GM19025 (cell line): ENCODE data around the gene EHHADH.
"Not testable (repeated sequence)": the region's sequence is repeated elsewhere in the genome, so short reads cannot be mapped to it uniquely, and the experiment has no call there.

Experiments
- ATAC-seq: cut with Tn5 transposase; IDR thresholded peaks from one replicate; pipeline ENCODE4 v1.9.1; 2021; ENCODE audit warnings: mild to moderate bottlenecking, low read depth, moderate library complexity; ENCODE audit not compliant: unreplicated experiment

Gene EHHADH

DNA sequence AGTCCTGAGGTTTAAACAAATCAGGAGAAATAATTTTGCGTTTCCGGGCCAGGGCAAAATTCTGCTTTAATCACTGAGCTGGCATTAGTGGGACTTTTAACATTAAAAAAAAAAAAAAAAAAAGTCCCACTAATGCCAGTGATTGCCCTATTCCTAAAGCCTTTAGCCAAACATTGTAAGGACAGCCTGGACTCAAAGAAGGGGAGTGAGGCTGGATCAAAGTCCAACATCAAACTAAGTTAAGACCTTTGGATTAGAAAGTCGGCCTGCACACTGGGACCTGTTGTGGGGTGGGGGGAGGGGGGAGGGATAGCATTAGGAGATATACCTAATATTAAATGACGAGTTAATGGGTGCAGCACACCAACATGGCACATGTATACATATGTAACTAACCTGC is 716 bp downstream of the EHHADH start:
- ATAC-seq: not testable (repeated sequence)

DNA sequence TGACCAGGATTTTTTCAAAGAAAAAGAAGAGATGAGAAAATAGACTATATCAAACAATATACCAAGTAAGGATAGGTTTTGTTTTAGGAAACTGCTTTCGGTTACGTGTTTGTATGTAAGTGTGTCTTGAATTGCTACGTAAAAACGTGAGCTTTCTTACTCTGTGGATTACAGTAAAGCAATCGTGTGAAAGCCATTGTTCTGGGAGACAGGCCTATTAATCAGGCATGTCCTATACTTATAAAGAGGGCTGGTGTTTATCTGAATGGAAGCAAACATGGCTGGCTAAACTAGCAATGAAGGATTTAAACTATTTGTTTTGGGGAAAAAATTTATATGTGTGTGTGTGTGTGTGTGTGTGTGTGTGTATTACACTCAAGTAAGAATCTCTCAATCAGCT is 2.6 kb downstream of the EHHADH start:
- ATAC-seq: no peak

DNA sequence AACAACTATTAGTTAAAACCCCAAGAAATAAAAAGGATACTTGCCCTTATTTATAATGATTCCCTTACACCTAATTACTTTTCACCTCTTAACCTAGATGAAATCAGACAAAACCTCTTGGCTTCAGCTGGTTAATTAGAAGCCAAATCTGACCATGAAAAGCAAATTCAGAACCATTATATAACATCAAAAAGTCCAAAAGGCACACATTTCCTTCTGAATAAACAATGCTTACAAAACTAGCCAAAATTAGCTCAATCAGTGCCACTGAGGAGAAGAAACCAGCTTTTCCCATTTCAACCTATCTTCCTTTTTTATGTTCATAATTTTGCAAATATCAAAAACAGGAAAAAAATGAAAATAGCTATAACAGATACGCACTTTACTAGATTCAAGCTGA is 3.2 kb downstream of the EHHADH start:
- no peak for ATAC-seq

DNA sequence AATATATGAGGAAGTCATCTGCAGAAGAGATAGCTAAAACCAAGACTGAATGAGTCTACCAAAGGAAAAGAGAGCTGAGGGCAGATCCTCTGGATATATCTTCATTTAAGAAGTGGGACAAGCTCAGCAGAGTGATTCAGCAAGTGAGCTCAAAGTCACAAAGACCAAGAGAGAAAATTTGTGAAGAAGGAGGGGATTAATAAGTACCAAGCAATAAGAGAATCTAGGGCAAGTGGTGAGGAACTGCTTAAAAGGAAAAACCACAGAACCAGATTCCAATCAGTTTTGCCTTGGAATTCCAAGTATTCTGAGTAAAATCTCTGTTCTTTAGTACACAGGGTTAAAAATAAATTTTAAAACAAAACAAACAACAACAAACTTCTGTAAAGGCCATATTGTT is 3.6 kb downstream of the EHHADH start:
- no peak for ATAC-seq

DNA sequence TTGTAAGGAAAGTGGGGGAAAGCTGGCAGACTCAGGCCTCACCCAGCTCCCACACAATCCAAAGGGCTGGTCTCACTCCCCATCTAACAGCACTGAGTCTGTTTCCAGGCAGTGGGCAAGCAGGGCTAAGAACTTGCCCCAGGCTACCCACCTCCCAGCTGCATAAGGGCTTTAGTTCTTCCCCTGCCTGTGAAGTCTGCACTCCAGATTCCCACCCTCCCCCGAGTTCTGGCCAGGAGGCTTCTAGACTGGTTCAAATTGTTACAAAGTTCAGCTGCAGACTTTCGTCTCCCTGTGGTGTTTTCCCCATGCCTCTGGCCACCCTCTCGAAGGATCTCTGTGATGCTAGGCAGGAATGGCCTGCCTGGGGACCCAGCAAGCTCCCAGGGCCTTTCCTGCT is 11.2 kb downstream of the EHHADH start:
- ATAC-seq: no peak

DNA sequence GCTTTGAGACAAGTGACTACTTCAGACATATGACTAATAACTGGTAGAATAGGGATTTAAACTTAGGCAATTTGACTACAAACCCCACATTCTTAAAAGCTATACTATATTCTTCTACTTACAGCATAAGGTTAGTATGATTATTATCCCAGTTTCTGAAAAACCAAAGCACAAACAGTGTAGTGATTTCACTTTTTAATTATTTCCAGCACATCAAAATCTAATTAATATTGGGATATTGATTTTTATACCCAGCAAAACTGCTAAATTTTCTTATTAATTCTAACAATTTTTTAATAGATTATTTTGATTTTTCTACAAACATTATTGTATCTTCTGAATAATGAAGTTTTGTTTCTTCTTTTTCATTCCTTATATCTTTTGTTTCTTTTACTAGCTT is 16.9 kb downstream of the EHHADH start:
- ATAC-seq: no peak

DNA sequence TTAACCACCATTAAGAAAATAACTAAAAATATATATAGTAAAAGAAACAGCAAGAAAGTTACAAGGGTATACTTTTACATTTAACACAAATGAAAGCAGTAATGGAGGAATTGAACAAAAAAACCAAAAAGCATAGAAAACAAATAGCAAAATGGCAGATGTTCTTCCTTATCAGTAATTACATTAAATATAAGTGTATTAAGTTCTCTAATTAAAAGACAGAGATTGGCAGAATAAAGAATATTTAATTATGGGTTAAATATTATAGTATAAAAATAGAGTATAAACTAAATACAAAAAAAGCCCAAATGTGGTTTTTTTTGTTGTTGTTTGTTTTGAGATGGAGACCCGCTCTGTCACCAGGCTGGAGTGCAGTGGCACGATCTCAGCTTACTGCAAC is 20.5 kb downstream of the EHHADH start:
- ATAC-seq: no peak

DNA sequence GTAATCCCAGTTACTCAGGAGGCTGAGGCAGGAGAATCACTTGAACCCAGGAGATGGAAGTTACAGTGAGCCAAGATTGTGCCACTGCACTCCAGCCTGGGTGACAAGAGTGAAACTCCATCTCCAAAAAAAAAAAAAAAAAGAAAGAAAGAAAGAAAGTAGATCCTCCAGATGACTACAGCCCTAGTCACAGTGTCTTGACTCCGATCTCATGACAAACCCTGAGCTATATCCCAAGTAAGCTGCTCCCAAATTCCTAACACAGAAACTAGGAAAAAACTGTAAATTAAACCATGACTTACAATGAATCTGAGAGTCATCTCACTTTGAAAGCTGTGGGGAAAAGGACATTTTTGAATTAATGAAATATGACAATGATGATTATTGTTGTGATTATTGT is 27.3 kb downstream of the EHHADH start:
- ATAC-seq: not testable (repeated sequence)

DNA sequence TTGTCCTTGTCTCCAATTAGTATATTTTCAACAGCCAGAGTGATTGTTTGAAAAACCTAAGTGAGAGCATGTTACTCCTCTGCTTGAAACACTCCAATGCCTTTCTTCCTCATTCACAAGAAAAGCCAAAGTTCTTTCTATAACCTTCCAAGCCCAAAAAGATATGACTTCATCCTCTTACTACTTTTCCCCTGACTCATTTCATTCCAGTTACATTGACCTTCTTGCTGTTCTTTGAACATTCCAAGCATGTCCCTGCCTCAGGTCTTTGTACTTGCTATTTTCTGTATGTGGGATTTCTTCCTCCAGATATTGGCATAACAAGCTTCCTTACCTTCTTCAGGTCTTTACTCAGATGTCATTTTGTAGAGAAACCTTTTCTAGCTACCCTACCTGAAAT is 28.3 kb downstream of the EHHADH start:
- no peak for ATAC-seq

DNA sequence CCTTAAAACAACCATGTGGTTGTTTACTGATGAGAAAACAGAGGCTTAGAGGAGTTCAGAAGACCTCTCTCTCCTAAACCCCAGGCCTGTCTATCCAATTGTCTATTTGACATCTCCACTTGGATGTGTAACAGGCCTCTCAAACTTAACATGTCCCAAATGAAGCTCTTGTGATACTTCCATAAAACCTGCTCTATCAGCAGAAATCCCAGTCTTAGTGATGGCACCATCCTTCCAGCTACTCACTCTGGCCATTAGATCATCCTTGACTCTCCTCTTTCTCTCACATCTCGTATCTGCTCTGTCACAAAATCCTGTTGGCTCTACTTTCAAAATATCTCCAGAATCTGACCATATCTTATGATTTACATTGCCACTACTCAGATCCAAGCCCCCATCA is 28.8 kb downstream of the EHHADH start:
- no peak for ATAC-seq

DNA sequence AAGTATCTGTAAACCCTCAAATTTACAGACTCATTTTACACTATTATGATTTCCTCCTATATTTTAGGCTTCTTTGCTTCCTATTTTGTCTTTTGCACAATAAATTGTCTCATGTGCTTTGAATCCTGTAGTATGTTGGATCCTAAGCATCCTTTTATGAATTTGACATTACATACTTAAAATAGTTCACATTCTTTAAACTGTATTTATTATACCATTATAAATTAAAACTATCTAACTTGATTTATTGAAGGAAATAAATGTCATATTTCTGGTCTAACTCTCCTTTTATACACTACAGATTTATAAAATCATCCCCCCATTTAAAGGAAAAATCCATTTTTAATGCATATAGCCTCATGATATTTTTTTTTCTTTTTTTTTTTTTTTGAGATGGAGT is 32.6 kb downstream of the EHHADH start:
- no peak for ATAC-seq

DNA sequence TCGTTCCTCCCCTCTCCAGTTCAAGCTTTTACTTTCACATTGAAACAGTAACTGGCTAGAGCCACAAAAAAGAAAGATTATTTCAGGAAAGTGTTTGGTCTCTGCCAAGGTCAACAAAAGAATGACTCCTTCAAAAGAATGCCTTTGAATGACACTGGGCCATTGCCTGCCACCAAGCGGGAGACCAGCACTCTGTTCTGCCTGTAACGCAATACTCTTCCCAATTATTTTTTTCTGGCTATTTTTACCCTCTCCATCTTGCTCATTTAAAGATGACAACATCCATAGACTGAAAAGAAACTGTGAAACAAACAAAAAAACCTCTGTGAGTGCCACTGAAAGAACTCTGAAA is 37.3 kb downstream of the EHHADH start:
- no peak for ATAC-seq

DNA sequence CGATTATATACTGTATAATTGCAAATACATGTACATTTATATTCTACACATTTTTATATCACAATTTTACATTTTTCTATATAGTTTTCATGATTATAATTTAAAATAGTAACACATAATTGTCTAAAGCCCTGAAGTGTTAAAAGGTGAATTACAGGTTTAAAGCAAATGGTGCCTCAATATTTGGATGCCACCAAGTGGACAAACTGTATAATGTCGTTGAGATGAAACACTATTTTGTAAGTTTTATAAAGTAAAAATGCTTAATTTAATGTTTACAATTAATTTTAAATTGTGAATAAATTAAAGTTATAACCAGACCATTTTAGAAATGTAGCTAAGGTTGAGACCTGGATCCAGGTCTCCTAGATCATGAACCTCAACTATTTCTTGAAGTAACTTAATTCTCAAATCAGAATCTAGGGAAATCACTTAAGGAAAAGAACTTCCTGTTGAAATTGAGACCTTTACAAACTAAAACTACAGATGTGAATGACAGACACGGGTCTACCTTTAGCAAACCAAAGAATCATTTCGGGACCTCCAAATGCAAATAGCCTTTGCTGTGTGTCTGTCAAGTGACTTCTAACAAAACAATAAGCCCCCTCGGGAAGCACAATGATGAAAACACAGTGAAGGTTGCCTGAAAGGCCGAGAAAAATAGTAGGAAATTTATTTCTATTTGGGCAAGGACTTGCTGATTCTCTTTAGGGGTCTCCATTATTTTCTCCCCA is 37.8 kb downstream of the EHHADH start:
- no peak for ATAC-seq

DNA sequence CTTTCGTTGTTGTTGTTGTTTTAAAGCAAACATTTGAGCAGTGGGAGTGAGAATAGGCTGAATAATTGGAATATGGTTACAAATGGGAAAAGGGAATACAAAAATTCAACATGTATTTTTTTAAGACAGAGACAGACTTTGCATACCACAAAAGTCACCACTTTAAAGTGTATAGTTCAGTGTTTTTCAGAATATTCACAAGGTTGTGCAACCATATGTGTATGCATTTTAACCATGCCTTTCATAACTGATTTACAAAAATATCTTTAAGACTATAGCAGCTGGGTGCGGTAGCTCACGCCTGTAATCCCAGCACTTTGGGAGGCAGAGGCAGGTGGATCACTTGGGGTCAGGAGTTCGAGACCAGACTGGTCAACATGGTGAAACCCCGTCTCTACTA is 41.3 kb downstream of the EHHADH start:
- no peak for ATAC-seq

DNA sequence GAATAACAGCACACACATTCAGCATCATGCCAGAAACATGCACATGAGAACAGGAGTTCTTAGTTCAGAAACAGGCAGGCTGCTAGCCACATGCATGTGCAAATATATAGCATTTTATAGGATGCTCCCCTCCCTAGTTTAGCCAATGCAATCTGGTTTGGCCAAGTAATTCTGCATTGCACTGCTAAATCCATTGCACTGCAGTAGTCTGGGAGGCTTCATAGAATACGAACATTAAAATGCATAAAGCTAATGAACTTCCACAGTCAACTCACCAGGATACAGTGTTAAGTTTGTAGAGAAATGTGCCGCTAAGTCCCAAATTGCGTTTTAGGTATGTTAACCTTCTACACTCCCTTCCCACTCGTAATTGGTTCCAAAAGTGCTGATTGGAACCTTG is 41.8 kb downstream of the EHHADH start:
- ATAC-seq: no peak

DNA sequence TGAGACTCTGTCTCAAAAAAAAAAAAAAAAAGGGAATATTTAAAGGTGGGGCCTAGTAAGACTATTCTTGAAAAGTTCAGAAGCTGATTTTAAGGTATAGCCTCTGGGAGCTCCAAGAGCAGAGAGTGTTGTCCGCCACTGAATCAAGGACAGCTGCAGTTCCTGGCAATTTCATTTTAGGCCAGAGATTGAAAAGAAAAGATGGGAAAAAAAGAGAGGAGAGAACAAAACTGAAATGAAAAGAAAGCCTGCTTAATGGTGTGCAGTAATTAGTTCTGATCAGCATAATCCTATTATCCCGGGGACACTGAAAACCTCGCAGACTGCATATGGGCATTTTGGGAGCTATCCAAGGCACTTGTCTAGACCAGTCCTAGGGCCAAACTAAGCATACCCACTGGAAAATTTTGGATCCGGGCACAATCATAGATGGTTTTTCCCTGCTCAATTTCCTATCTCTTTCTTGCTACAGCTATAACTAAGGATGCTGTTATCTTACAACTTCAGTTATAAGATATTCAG is 43.2 kb downstream of the EHHADH start:
- no peak for ATAC-seq

DNA sequence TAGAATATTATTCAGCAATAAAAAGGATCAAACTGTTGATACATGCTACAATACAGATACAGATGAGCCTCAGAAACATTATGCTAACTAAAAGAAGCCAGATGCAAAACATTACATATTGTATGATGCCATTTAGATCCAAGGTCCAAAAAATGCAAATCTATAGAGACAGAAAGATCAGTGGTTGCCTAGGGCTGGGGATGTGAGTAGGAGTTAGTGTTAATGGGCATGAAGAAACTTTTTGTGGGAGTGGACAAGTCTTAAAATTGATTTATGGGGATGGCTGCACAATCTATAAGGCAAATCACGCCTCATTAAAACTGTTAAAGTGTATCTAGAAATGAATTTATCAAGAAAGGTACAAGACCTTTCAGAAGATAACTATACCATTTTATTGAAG is 45.0 kb downstream of the EHHADH start:
- no peak for ATAC-seq

DNA sequence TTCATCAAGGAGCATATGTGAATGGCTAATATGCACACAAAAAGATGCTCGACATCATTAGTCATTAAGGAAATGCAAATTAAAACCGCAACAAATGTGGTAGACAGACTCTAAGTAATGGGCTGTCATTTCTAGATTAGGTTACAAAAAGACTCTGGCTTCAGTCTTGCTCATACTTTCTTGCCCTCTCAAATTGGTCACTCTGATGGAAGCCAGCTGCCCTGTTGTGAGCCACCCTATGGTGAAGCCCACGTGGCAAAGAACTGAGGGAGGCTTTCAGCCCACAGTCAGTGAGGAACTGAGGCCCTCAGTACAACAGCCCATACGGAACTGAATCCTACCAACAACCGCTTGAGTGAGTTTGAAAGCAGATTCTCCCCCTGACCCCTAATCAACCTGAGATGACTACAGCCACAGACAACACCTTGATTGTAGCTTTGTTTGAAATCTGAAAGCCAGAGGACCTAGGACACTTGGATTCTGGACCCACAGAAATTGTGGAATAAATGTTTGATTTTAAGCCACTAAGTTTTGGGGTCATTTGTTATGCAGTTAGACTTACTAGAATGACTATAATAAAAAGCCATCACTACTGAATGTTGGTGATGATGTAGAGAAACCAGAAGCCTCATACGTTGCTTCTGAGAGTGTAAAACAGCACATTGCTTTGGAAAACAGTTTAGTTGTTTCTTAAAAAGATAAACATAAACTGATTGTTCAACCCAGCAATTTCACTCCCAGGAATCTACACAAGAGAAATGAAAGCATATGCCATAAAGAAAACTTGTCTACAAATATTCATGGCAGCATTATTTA is 45.7 kb downstream of the EHHADH start:
- peak; percentile 93 for ATAC-seq

DNA sequence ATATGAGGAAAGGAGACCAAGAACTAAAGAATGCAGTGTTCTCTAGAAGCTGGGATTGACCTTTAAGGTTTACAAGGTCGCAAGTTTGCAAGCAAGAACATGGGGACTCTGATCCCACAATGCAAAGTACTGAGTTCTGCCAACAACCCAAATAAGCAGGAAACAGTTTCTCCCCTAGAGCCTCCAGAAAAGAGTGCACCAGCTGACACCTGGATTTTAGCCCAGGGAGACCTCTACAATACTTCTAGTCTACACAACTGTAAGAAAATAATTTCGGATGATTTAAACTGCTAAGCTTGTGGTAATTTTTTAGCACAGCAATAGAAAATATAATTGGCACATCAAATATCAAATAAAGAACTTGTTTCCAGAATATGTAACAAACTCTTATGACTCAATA is 46.4 kb downstream of the EHHADH start:
- ATAC-seq: no peak

DNA sequence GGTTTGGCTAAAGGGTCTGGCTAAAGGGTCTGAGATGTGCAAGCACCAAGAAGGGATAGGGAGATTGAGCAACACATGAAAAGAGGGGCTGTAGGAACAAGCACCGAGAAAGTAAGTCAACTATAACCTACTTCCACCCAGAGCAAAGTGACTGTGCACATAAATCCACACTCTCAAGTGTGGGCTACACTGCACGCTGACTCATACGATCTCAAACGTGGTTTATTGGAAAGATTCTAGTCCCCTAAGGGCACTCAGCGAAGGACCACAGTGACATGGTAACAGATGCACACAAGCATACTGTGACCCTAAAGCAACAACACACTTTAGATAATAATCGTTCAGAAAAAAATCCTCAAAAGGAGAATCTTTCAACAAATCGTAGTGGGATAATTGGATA is 48.0 kb downstream of the EHHADH start:
- ATAC-seq: no peak

DNA sequence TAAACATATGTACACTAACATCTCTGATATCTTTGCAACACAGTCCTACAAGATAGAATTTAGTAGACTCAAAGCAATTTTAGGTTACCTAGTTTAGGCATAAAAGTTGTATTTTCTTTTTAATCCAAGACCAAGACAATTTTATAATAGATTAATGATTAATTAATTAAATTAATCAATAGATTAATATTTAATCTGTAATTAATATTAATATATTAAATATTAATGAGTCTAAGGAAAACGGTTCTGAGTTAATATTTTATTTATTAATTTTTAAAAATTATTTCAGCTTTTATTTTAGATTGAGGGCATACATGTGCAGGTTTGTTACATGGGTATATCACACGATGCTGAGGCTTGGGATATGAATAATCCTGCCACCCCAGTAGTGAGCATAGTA is 49.0 kb downstream of the EHHADH start:
- no peak for ATAC-seq

DNA sequence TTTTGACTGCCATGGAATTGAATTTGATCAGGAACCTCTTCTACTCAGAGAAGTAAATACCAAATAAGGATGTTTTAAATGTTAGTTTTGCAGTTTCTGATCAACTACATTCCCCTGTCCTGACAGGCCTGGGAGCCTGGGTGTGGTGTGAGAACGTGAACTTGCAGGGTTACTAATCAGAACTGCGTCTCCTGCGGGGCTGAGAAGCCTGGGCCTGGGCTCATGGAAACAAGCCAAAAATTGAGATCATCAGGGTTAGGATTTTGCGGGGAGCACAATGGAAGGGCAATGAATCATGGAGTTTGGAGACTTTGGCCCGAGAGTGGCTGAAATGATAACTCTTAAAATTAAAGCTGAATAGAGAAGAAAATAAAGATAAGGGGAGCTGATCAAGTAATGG is 53.2 kb downstream of the EHHADH start:
- no peak for ATAC-seq
